IMR-90 (cell line): ENCODE data around the gene PCDH1. TPM values are rescaled to one million over a fixed set of nuclear protein-coding genes. Genes with fewer than 3 reads are reported as not detected.

Experiments
- ATAC-seq: fragments of 200-7000 bp; cut with Tn5 transposase; 2 replicates; pipeline ENCODE4 v1.9.1; 2020; ENCODE audit warnings: low read depth, mild to moderate bottlenecking, moderate library complexity
- BruUV-seq: library from RNA; stranded (reverse); fragments of 400-500 nt; replicated peaks from 2 replicates; lab custom pipeline; 2021; lab: Mats Ljungman, UMichigan
- CTCF ChIA-PET: fragments of 300-600 bp; formaldehyde crosslinking; extraction: SDS; loops from one replicate; lab custom pipeline; 2021; ENCODE audit warnings: antibody characterized with exemption; lab: Yijun Ruan, JAX
- POLR2A ChIA-PET: fragments of 300-600 bp; sonication (Branson Sonifier 250); formaldehyde crosslinking; loops from one replicate; lab custom pipeline; 2022; ENCODE audit warnings: antibody characterized with exemption; ENCODE audit not compliant: unreplicated experiment; lab: Charles Lee
- DNase-seq: peaks from one replicate; pipeline ENCODE4 v3.0.0; 2013
- H2AFZ ChIP-seq: replicated peaks from 2 replicates; pipeline ENCODE3; 2013; ENCODE audit warnings: low read length, mild to moderate bottlenecking; ENCODE audit not compliant: poor library complexity
- H2AK5ac ChIP-seq: 2 replicates; pipeline ENCODE4 v1.6.1; 2013; ENCODE audit warnings: low read depth, low read length, inconsistent platforms
- H2AK9ac ChIP-seq: replicated peaks from 2 replicates; pipeline ENCODE3; 2013; ENCODE audit warnings: mild to moderate bottlenecking, low read depth, low read length, moderate library complexity; ENCODE audit not compliant: poor library complexity
- H2BK120ac ChIP-seq: 2 replicates; pipeline ENCODE4 v1.6.1; 2013; ENCODE audit warnings: low read depth, low read length, inconsistent platforms
- H2BK15ac ChIP-seq: 3 replicates; pipeline ENCODE4 v1.6.1; 2013; ENCODE audit warnings: low read depth, low read length, inconsistent platforms
- H2BK20ac ChIP-seq: 2 replicates; pipeline ENCODE4 v1.6.1; 2013; ENCODE audit warnings: low read depth, mild to moderate bottlenecking, inconsistent platforms, low read length, moderate library complexity
- H2BK5ac ChIP-seq: 2 replicates; pipeline ENCODE4 v1.6.1; 2013; ENCODE audit warnings: mild to moderate bottlenecking, low read depth, low read length, inconsistent platforms; ENCODE audit not compliant: poor library complexity, severe bottlenecking
- H3K14ac ChIP-seq: replicated peaks from 2 replicates; pipeline ENCODE4 v1.6.1; 2013; ENCODE audit warnings: low read depth, low read length, inconsistent platforms
- H3K18ac ChIP-seq: 2 replicates; pipeline ENCODE4 v1.6.1; 2013; ENCODE audit warnings: low read depth, low read length, control low read depth
- H3K23ac ChIP-seq: 2 replicates; pipeline ENCODE4 v1.6.1; 2013; ENCODE audit warnings: low read depth, low read length, inconsistent platforms
- H3K27ac ChIP-seq: 2 replicates; pipeline ENCODE4 v1.5.1; 2013; ENCODE audit warnings: mild to moderate bottlenecking, control low read depth, low read length; ENCODE audit not compliant: insufficient read depth
- H3K27me3 ChIP-seq: 2 replicates; pipeline ENCODE4 v1.6.1; 2013; ENCODE audit warnings: low read length; ENCODE audit not compliant: control insufficient read depth, insufficient read depth
- H3K36me3 ChIP-seq: 2 replicates; pipeline ENCODE4 v1.6.1; 2013; ENCODE audit warnings: low read length, mixed read lengths; ENCODE audit not compliant: control insufficient read depth, insufficient read depth
- H3K4ac ChIP-seq: 2 replicates; pipeline ENCODE4 v1.6.1; 2013; ENCODE audit warnings: low read depth, low read length, inconsistent platforms
- H3K4me1 ChIP-seq: 2 replicates; pipeline ENCODE4 v1.6.1; 2013; ENCODE audit warnings: low read length, mixed read lengths; ENCODE audit not compliant: control insufficient read depth, insufficient read depth
- H3K4me2 ChIP-seq: 2 replicates; pipeline ENCODE4 v1.6.1; 2013; ENCODE audit warnings: low read depth, mild to moderate bottlenecking, control low read depth, low read length, moderate library complexity
- H3K4me3 ChIP-seq: 2 replicates; pipeline ENCODE4 v1.5.1; 2013; ENCODE audit warnings: low read depth, mild to moderate bottlenecking, control low read depth, low read length, moderate library complexity; ENCODE audit not compliant: insufficient read depth
- H3K56ac ChIP-seq: 2 replicates; pipeline ENCODE4 v1.6.1; 2013; ENCODE audit warnings: low read length, inconsistent platforms; ENCODE audit not compliant: insufficient read depth; ENCODE audit errors: extremely low read depth
- H3K79me1 ChIP-seq, 2 experiments: 2 replicates each; pipeline ENCODE4 v1.6.1; 2013; ENCODE audit warnings: low read length in 2 of 2, inconsistent platforms in 1 of 2, low read depth in 1 of 2
- H3K9ac ChIP-seq: 2 replicates; pipeline ENCODE4 v1.6.1; 2013; ENCODE audit warnings: low read depth, low read length, control low read depth
- H3K9me1 ChIP-seq: 2 replicates; pipeline ENCODE4 v1.6.1; 2013; ENCODE audit warnings: low read length, inconsistent platforms; ENCODE audit not compliant: insufficient read depth
- H3K9me3 ChIP-seq: 2 replicates; pipeline ENCODE4 v1.6.1; 2013; ENCODE audit warnings: low read length; ENCODE audit not compliant: control insufficient read depth, insufficient read depth
- H4K20me1 ChIP-seq: 2 replicates; pipeline ENCODE4 v1.6.1; 2013; ENCODE audit warnings: low read length, inconsistent platforms; ENCODE audit not compliant: insufficient read depth
- H4K5ac ChIP-seq: 2 replicates; pipeline ENCODE4 v1.6.1; 2013; ENCODE audit warnings: mild to moderate bottlenecking, low read depth, low read length, control low read depth
- H4K8ac ChIP-seq, 2 experiments: 2 replicates each; pipeline ENCODE4 v1.6.1; 2013; ENCODE audit warnings: low read depth in 2 of 2, low read length in 2 of 2, control low read depth in 1 of 2, inconsistent platforms in 1 of 2
- H4K91ac ChIP-seq: 2 replicates; pipeline ENCODE4 v1.6.1; 2013; ENCODE audit warnings: low read depth, low read length, inconsistent platforms; ENCODE audit not compliant: insufficient read depth
- BHLHE40 ChIP-seq: fragments of 150-350 bp; IDR thresholded peaks from 2 replicates; pipeline ENCODE4 v1.6.1; 2016; ENCODE audit warnings: mild to moderate bottlenecking, low read depth, low read length
- CEBPB ChIP-seq: IDR thresholded peaks from 2 replicates; pipeline ENCODE4 v1.6.1; 2012; ENCODE audit warnings: low read depth, low read length, improper control_type of control experiment
- FOS ChIP-seq: fragments of 150-350 bp; IDR thresholded peaks from 2 replicates; pipeline ENCODE4 v1.6.1; 2016; ENCODE audit warnings: low read depth, low read length
- MAFK ChIP-seq: IDR thresholded peaks from 2 replicates; pipeline ENCODE4 v1.6.1; 2012; ENCODE audit warnings: low read depth, low read length, improper control_type of control experiment
- MAZ ChIP-seq: IDR thresholded peaks from 2 replicates; pipeline ENCODE4 v1.6.1; 2012; ENCODE audit warnings: low read depth, mild to moderate bottlenecking, low read length, improper control_type of control experiment, moderate library complexity, borderline replicate concordance
- MXI1 ChIP-seq: IDR thresholded peaks from 2 replicates; pipeline ENCODE4 v1.6.1; 2012; ENCODE audit warnings: low read depth, mild to moderate bottlenecking, low read length, moderate library complexity, borderline replicate concordance
- NFE2L2 ChIP-seq: fragments of 150-350 bp; IDR thresholded peaks from 2 replicates; pipeline ENCODE4 v1.6.1; 2016; ENCODE audit warnings: low read depth, mild to moderate bottlenecking, low read length
- POLR2A ChIP-seq: IDR thresholded peaks from 2 replicates; pipeline ENCODE4 v1.6.1; 2012; ENCODE audit warnings: mild to moderate bottlenecking, low read depth, low read length
- RAD21 ChIP-seq: IDR thresholded peaks from 2 replicates; pipeline ENCODE4 v1.6.1; 2012; ENCODE audit warnings: low read length, improper control_type of control experiment
- RCOR1 ChIP-seq: IDR thresholded peaks from 2 replicates; pipeline ENCODE4 v1.6.1; 2012; ENCODE audit warnings: mild to moderate bottlenecking, low read length, improper control_type of control experiment; ENCODE audit not compliant: insufficient replicate concordance
- RFX5 ChIP-seq: IDR thresholded peaks from 2 replicates; pipeline ENCODE4 v1.8.0; 2012; ENCODE audit warnings: low read depth, mild to moderate bottlenecking, low read length, moderate library complexity
- SMC3 ChIP-seq: fragments of 150-350 bp; IDR thresholded peaks from 2 replicates; pipeline ENCODE4 v1.6.1; 2016; ENCODE audit warnings: low read depth, mild to moderate bottlenecking, antibody characterized with exemption, low read length, moderate library complexity
- whole genome bisulfite sequencing, 2 experiments: methylation state at CpG; one replicate each; pipeline versions ENCODE4 v1.1.5 to v1.1.7; 2013; ENCODE audit warnings: missing lambda C conversion rate in 2 of 2; ENCODE audit not compliant: insufficient read length in 1 of 2; ENCODE audit errors: extremely low coverage in 2 of 2; 5-methylcytosine and 5-hydroxymethylcytosine counted together
- dilution Hi-C: fragments of 300-500 bp; cut with HindIII; formaldehyde crosslinking; loops from one replicate; pipeline ENCODE4 v1.14.3; 2018; ENCODE audit warnings: low sequenced_read_pairs; ENCODE audit not compliant: unreplicated experiment
- in situ Hi-C: fragments of 300-500 bp; cut with MboI; formaldehyde crosslinking; loops from 3 replicates; pipeline ENCODE4 v1.14.3; 2019; ENCODE audit warnings: low sequenced_read_pairs, inconsistent platforms, mixed read lengths
- intact Hi-C: fragments of 100-400 bp; cut with micrococcal nuclease; formaldehyde crosslinking; loops from 2 replicates; pipeline ENCODE4 v1.10.0; 2022
- polyA plus RNA-seq, 3 experiments: library from polyadenylated mRNA; depleted of rRNA; stranded (reverse); fragments of >200 nt; gene quantifications; 2 replicates each; pipeline ENCODE4 v1.2.3, GENCODE V29; 2012; ENCODE audit warnings: low replicate concordance in 1 of 3
- total RNA-seq: library from RNA; depleted of rRNA; stranded (reverse); fragments of >200 nt; gene quantifications from 2 replicates; pipeline ENCODE4 v1.2.3, GENCODE V29; 2012
- TF ChIP-seq, protein P1 (sequence below): fragments of 150-350 bp; IDR thresholded peaks from 2 replicates; pipeline ENCODE4 v1.6.1; 2016; ENCODE audit warnings: low read depth, mild to moderate bottlenecking, low read length, moderate library complexity, borderline replicate concordance
- TF ChIP-seq, protein P2 (sequence below): conservative IDR thresholded peaks from 2 replicates; pipeline ENCODE4 v1.5.1; 2012; ENCODE audit warnings: mild to moderate bottlenecking, low read depth, low read length, improper control_type of control experiment
- TF ChIP-seq, protein P3 (sequence below): fragments of 150-350 bp; IDR thresholded peaks from 2 replicates; pipeline ENCODE4 v1.6.1; 2017; ENCODE audit warnings: mild to moderate bottlenecking, antibody characterized with exemption, low read length, low read depth

Gene PCDH1
- total and polyA plus RNA-seq, 2 of the 4 experiments (the other 2 are of a cell fraction), result 0.74 to 0.90 TPM

DNA sequence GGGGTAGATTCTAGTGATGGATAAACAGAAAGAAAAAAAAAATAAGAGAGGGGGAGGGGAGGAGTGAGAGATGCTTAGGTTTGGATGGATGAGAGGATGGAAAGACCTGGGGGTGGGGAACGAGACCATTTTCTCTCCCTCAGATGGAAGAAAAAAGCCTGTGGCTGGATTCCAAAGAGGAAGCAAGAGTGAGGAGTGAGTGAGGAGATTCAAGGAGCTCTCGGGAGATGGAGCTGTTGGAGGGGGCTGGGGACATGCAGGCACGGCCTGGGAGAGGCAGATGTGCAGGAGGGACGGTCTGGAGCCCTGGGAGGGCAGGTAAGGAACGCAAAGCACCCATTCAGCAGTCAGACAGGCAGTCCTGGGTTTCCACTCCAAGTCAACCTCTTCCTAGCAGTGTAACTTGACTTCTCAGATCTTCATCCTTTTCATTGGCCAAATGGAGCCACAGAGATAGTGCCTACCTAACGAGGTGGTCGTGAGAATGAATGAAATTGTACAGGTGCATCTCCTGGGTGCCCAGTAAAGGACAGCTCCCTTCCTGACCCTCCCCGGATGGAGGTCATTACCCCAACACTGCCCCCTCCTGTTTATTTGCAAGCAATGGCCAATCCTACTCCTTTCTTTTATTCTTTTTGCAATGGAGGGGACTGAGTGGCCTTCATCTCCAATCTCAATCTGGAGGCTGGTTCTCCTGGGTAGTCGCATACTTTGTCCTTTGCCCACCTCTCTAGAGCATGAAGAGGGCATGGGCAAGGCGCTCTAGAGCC lies 52.2 kb downstream of the PCDH1 start:
- WGBS, 2 experiments, result no CpG with 5 or more reads among the region's 10 CpGs
- no TSS peak for BruUV-seq
- Histone ChIP-seq H4K20me1 (no peaks in the 10 kb centered on the region), H2AFZ (no peak overlapping the region), H3K4me1 (peaks cover 5% of the 10 kb centered on the region; the same call in 1 of the 2 replicates), H3K9ac (no peak overlapping the region), H2BK120ac (no peak overlapping the region), H2BK15ac (no peak overlapping the region), H3K14ac (no peak overlapping the region), H3K56ac (no peak overlapping the region), H2AK5ac (no peak overlapping the region), H4K5ac (no peak overlapping the region), H3K36me3 (no peaks in the 10 kb centered on the region), H3K9me3 (no peaks in the 10 kb centered on the region), H4K91ac (no peak overlapping the region), H3K18ac (no peak overlapping the region), H2BK5ac (no peak overlapping the region), H3K9me1 (peaks cover 13% of the 10 kb centered on the region), H3K4ac (no peak overlapping the region), H3K23ac (no peak overlapping the region), H2AK9ac (no peak overlapping the region), H4K8ac (no peak overlapping the region), H3K4me3 (no peak overlapping the region), H2BK20ac (no peak overlapping the region), H3K79me1 (no peaks in the 10 kb centered on the region), H3K27ac (no peak overlapping the region), H3K27me3 (peaks cover 14% of the 10 kb centered on the region; the same call in 1 of the 2 replicates), H3K4me2 (no peak overlapping the region)
- dilution Hi-C loops (no loop called here), intact Hi-C loops (no loop called here), in situ Hi-C loops (no loop called here)
- ATAC-seq, result no peak
- POLR2A ChIA-PET, result no interaction called here
- DNase-seq, result no peak
- CTCF ChIA-PET, result no interaction called here
- TF ChIP-seq BHLHE40, result no peak
- TF ChIP-seq MXI1, result no peak
- peak; percentile 33; the same call in 1 of the 2 replicates for TF ChIP-seq RAD21
- no peak for TF ChIP-seq POLR2A
- no peak for TF ChIP-seq CEBPB
- no peak for TF ChIP-seq RFX5
- TF ChIP-seq MAZ, result no peak
- peak; percentile 41 for TF ChIP-seq SMC3
- TF ChIP-seq, protein P1, sequence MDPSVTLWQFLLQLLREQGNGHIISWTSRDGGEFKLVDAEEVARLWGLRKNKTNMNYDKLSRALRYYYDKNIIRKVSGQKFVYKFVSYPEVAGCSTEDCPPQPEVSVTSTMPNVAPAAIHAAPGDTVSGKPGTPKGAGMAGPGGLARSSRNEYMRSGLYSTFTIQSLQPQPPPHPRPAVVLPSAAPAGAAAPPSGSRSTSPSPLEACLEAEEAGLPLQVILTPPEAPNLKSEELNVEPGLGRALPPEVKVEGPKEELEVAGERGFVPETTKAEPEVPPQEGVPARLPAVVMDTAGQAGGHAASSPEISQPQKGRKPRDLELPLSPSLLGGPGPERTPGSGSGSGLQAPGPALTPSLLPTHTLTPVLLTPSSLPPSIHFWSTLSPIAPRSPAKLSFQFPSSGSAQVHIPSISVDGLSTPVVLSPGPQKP, result no peak
- TF ChIP-seq, protein P2, sequence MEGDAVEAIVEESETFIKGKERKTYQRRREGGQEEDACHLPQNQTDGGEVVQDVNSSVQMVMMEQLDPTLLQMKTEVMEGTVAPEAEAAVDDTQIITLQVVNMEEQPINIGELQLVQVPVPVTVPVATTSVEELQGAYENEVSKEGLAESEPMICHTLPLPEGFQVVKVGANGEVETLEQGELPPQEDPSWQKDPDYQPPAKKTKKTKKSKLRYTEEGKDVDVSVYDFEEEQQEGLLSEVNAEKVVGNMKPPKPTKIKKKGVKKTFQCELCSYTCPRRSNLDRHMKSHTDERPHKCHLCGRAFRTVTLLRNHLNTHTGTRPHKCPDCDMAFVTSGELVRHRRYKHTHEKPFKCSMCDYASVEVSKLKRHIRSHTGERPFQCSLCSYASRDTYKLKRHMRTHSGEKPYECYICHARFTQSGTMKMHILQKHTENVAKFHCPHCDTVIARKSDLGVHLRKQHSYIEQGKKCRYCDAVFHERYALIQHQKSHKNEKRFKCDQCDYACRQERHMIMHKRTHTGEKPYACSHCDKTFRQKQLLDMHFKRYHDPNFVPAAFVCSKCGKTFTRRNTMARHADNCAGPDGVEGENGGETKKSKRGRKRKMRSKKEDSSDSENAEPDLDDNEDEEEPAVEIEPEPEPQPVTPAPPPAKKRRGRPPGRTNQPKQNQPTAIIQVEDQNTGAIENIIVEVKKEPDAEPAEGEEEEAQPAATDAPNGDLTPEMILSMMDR, result peak; percentile 45
- no peak for TF ChIP-seq MAFK
- no peak for TF ChIP-seq RCOR1
- TF ChIP-seq, protein P3, sequence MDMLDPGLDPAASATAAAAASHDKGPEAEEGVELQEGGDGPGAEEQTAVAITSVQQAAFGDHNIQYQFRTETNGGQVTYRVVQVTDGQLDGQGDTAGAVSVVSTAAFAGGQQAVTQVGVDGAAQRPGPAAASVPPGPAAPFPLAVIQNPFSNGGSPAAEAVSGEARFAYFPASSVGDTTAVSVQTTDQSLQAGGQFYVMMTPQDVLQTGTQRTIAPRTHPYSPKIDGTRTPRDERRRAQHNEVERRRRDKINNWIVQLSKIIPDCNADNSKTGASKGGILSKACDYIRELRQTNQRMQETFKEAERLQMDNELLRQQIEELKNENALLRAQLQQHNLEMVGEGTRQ, result no peak
- no peak for TF ChIP-seq FOS
- TF ChIP-seq NFE2L2, result no peak
